PC-3 (cell line): Measurements from ENCODE around the gene TEAD4. TPM values are rescaled to one million over a fixed set of nuclear protein-coding genes. Genes with fewer than 3 reads are reported as not detected.
"Not testable (repeated sequence)": the region's sequence is repeated elsewhere in the genome, so short reads cannot be mapped to it uniquely, and the experiment has no call there.

Source experiments
- ATAC-seq: fragments of 200-7000 bp; cut with Tn5 transposase; 2 replicates; pipeline ENCODE4 v1.9.1; 2020; ENCODE audit warnings: mild to moderate bottlenecking, moderate library complexity
- BruUV-seq: library from RNA; stranded (reverse); fragments of 400-500 nt; replicated peaks from 2 replicates; lab custom pipeline; 2021; lab: Mats Ljungman, UMichigan
- CTCF ChIA-PET: fragments of 300-600 bp; sonication (Branson Sonifier 250); formaldehyde crosslinking; loops from one replicate; lab custom pipeline; 2022; ENCODE audit warnings: antibody characterized with exemption; lab: Charles Lee
- POLR2A ChIA-PET: fragments of 300-600 bp; sonication (Branson Sonifier 250); formaldehyde crosslinking; loops from one replicate; lab custom pipeline; 2022; ENCODE audit warnings: antibody characterized with exemption; ENCODE audit not compliant: unreplicated experiment; lab: Charles Lee
- DNase-seq: peaks from one replicate; pipeline ENCODE4 v3.0.0-alpha.2; 2015
- H2AFZ ChIP-seq: fragments of 300-600 bp; sonication (generic); 2 replicates; pipeline ENCODE4 v1.6.0; 2016; ENCODE audit warnings: antibody characterized with exemption, low read length
- H3F3A ChIP-seq: fragments of 300-600 bp; sonication (generic); one replicate; pipeline ENCODE4 v1.6.0; 2017; ENCODE audit warnings: antibody characterized with exemption, low read length, control low read depth, mild to moderate bottlenecking; ENCODE audit not compliant: unreplicated experiment
- H3K27ac ChIP-seq: fragments of 300-600 bp; sonication (generic); 2 replicates; pipeline ENCODE4 v1.5.1; 2016; ENCODE audit warnings: mild to moderate bottlenecking, low read length
- H3K27me3 ChIP-seq: fragments of 300-600 bp; sonication (generic); 2 replicates; pipeline ENCODE4 v1.6.1; 2016; ENCODE audit warnings: low read length, mixed read lengths
- H3K36me3 ChIP-seq: fragments of 300-600 bp; sonication (generic); 2 replicates; pipeline ENCODE4 v1.6.1; 2016; ENCODE audit warnings: low read depth, mixed run types, low read length, mixed read lengths
- H3K4me1 ChIP-seq: fragments of 300-600 bp; sonication (generic); 2 replicates; pipeline ENCODE4 v1.5.1; 2016; ENCODE audit warnings: low read length; ENCODE audit not compliant: insufficient read depth
- H3K4me2 ChIP-seq: fragments of 300-600 bp; sonication (generic); 2 replicates; pipeline ENCODE4 v1.6.0; 2016; ENCODE audit warnings: low read length
- H3K4me3 ChIP-seq: fragments of 300-600 bp; sonication (generic); 2 replicates; pipeline ENCODE4 v1.5.1; 2016; ENCODE audit warnings: mild to moderate bottlenecking, low read length, mixed read lengths
- H3K79me2 ChIP-seq: fragments of 300-600 bp; sonication (generic); 2 replicates; pipeline ENCODE4 v1.6.1; 2017; ENCODE audit warnings: low read length, mixed read lengths
- H3K9ac ChIP-seq: fragments of 300-600 bp; sonication (generic); 2 replicates; pipeline ENCODE4 v1.6.0; 2016; ENCODE audit warnings: mild to moderate bottlenecking, low read length
- H3K9me2 ChIP-seq: fragments of 300-600 bp; sonication (generic); replicated peaks from 2 replicates; pipeline ENCODE4 v1.6.1; 2016; ENCODE audit warnings: mixed run types, low read length, mixed read lengths
- H3K9me3 ChIP-seq: fragments of 300-600 bp; sonication (generic); 2 replicates; pipeline ENCODE4 v1.6.1; 2016; ENCODE audit warnings: low read length, mixed read lengths
- H4K20me1 ChIP-seq: fragments of 300-600 bp; sonication (generic); 2 replicates; pipeline ENCODE4 v1.6.1; 2016; ENCODE audit warnings: low read length, mixed read lengths
- EZH2 ChIP-seq: fragments of 300-600 bp; sonication (generic); IDR thresholded peaks from one replicate; pipeline ENCODE4 v1.6.1; 2017; ENCODE audit warnings: antibody characterized with exemption, mild to moderate bottlenecking, low read length; ENCODE audit not compliant: unreplicated experiment
- EZH2phosphoT487 ChIP-seq: fragments of 300-600 bp; sonication (generic); IDR thresholded peaks from 2 replicates; pipeline ENCODE4 v1.6.1; 2018; ENCODE audit warnings: mild to moderate bottlenecking, antibody characterized with exemption, low read length, borderline replicate concordance
- intact Hi-C: fragments of 100-400 bp; cut with micrococcal nuclease; formaldehyde crosslinking; loops from 2 replicates; pipeline ENCODE4 v1.9.0; 2023
- total RNA-seq: library from RNA; depleted of rRNA; stranded (reverse); fragments of >200 nt; gene quantifications from 2 replicates; pipeline ENCODE4 v1.2.3, GENCODE V29; 2014
- TF ChIP-seq, protein P1 (sequence below): fragments of 300-600 bp; sonication (generic); conservative IDR thresholded peaks from 2 replicates; pipeline ENCODE4 v1.5.1; 2017; ENCODE audit warnings: antibody characterized with exemption, low read depth, mild to moderate bottlenecking, low read length

Gene TEAD4
- total RNA-seq, 1 experiment from 2014 or later: 22.3 TPM

DNA sequence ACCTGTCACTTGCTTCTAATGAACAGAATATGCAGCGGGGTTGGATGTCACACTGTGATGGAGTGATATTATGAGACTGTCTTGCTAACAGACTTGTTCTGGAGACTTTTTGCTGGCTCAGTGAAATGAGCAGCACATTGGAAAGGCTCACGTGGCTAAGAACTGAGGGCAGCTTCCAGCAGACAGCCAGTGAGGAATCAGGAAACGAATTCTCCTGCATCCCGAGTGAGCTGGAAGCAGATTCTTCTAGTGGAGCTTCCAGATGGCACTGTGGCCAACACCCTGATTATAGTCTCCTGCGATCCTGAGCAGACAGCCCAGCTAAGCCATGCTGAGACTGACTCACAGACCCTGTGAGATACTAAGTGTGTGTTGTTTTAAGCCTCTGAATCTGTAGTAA, 101.9 kb downstream of the TEAD4 start:
- no peak overlapping the region for H3K4me2 ChIP-seq
- POLR2A ChIA-PET: no interaction called here
- CTCF ChIA-PET: no interaction called here
- H3K9ac ChIP-seq: no peak overlapping the region
- H2AFZ ChIP-seq: no peak overlapping the region
- ATAC-seq: no peak
- no peaks in the 10 kb centered on the region for H3K4me1 ChIP-seq
- H3K36me3 ChIP-seq: no peaks in the 10 kb centered on the region
- intact Hi-C loops: no loop called here
- no peak overlapping the region for H3K27ac ChIP-seq
- no peak for DNase-seq
- TF ChIP-seq EZH2 (no peak), EZH2phosphoT487 (no peak)
- TF ChIP-seq, protein P1, sequence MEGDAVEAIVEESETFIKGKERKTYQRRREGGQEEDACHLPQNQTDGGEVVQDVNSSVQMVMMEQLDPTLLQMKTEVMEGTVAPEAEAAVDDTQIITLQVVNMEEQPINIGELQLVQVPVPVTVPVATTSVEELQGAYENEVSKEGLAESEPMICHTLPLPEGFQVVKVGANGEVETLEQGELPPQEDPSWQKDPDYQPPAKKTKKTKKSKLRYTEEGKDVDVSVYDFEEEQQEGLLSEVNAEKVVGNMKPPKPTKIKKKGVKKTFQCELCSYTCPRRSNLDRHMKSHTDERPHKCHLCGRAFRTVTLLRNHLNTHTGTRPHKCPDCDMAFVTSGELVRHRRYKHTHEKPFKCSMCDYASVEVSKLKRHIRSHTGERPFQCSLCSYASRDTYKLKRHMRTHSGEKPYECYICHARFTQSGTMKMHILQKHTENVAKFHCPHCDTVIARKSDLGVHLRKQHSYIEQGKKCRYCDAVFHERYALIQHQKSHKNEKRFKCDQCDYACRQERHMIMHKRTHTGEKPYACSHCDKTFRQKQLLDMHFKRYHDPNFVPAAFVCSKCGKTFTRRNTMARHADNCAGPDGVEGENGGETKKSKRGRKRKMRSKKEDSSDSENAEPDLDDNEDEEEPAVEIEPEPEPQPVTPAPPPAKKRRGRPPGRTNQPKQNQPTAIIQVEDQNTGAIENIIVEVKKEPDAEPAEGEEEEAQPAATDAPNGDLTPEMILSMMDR: no peak
- H3K4me3 ChIP-seq: no peak overlapping the region
- H3F3A ChIP-seq: no peaks in the 10 kb centered on the region
- no TSS peak for BruUV-seq
- H4K20me1 ChIP-seq: no peaks in the 10 kb centered on the region
- H3K9me2 ChIP-seq: no peaks in the 10 kb centered on the region
- H3K9me3 ChIP-seq: no peaks in the 10 kb centered on the region
- no peaks in the 10 kb centered on the region for H3K79me2 ChIP-seq
- H3K27me3 ChIP-seq: 0 out of 2 replicates have a peak, but pooled peaks cover 3% of the 10 kb centered on the region

DNA sequence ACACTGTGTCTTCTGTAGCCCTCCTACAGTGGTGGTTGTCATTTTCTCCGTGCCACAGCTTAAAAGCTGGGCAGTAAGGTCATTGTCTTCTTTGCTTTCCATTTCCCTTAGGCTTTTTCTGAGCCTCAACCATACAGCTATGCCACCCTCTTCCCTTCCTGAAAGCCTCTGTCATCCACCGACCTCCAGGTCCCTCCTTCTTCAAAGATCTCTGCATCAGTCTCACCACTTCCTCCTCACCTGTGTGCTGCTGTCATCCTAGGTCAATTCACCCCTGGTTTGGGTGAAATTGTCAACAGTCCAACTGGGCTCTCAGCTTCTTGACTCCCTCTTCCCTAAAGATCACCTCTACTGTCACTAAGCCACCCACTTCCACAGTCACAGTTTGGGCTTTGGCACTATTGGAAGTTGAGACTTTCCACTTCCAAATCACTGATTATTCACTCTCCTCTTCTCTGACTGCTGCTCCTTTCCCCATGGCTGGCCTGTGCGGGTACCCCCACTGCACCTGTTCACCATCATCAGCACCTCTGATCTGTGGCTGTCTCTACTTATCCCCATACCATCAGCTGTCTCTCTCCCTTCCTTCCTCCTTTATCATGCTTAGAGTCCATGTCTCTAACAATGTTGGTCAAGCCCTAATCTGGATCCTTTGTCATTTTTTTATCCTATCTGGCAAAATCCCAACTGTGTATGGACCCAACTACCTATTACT, 102.5 kb downstream of the TEAD4 start:
- Histone ChIP-seq H3F3A (no peaks in the 10 kb centered on the region), H3K9me2 (no peaks in the 10 kb centered on the region), H3K4me2 (no peak overlapping the region), H3K9me3 (no peaks in the 10 kb centered on the region), H2AFZ (no peak overlapping the region), H3K4me1 (no peaks in the 10 kb centered on the region), H3K36me3 (no peaks in the 10 kb centered on the region), H3K27ac (no peak overlapping the region), H4K20me1 (no peaks in the 10 kb centered on the region), H3K79me2 (no peaks in the 10 kb centered on the region), H3K27me3 (0 out of 2 replicates have a peak, but pooled peaks cover 3% of the 10 kb centered on the region), H3K9ac (no peak overlapping the region), H3K4me3 (no peak overlapping the region)
- TF ChIP-seq, protein P1: no peak
- TF ChIP-seq EZH2phosphoT487: no peak
- no peak for TF ChIP-seq EZH2
- ChIA-PET POLR2A (no interaction called here), CTCF (no interaction called here)
- intact Hi-C loops: no loop called here
- no TSS peak for BruUV-seq
- DNase-seq: no peak
- no peak for ATAC-seq

- Histone ChIP-seq H3K9me2 (no peaks in the 10 kb centered on the region), H3K27me3 (0 out of 2 replicates have a peak, but pooled peaks cover 3% of the 10 kb centered on the region), H3K9me3 (no peaks in the 10 kb centered on the region), H3K36me3 (no peaks in the 10 kb centered on the region), H3K9ac (no peak overlapping the region), H4K20me1 (no peaks in the 10 kb centered on the region), H3K27ac (no peak overlapping the region), H3F3A (no peaks in the 10 kb centered on the region), H2AFZ (no peak overlapping the region), H3K4me3 (no peak overlapping the region), H3K4me1 (no peaks in the 10 kb centered on the region), H3K4me2 (no peak overlapping the region), H3K79me2 (no peaks in the 10 kb centered on the region)
- TF ChIP-seq, protein P1: no peak
- TF ChIP-seq EZH2phosphoT487: no peak
- BruUV-seq: no TSS peak
- ChIA-PET POLR2A (no interaction called here), CTCF (no interaction called here)
- intact Hi-C loops: no loop called here
- ATAC-seq (no peak), DNase-seq (no peak)
These were observed 106.1 kb downstream of the TEAD4 start for GRCh38 chr12:3065300-3065699.

DNA sequence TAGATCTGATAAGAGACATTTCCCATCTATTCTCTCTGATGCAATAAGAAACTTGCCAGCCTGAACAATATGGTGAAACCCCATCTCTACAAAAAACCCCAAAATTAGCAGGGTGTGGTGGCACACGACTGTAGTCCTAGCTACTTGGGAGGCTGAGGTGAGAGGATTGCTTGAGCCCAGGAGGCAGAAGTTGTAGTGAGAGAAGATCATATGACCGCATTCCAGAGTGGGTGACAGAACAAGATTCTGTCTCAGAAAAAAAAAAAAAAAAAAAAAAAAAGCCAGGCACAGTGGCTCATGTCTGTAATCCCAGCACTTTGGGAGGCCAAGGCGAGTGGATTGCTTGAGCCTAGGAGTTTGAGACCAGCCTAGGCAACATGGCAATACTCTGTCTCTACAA, 106.6 kb downstream of the TEAD4 start:
- H3F3A ChIP-seq, H3K9ac ChIP-seq, H4K20me1 ChIP-seq, H3K79me2 ChIP-seq, H3K27me3 ChIP-seq, H3K36me3 ChIP-seq, H3K4me2 ChIP-seq, CTCF ChIA-PET, H3K4me3 ChIP-seq, intact Hi-C loops, H2AFZ ChIP-seq, DNase-seq, H3K4me1 ChIP-seq, ATAC-seq, H3K27ac ChIP-seq, H3K9me2 ChIP-seq, H3K9me3 ChIP-seq, BruUV-seq: not testable (repeated sequence)
- POLR2A ChIA-PET: interaction anchor here (0.6 kb wide), 1 partner anchor 10 kb away, joined by 5 read pairs; no protein-coding TSS in a partner anchor
